ENCODE results near the gene ABCF2.

GRCh38 chr7:151181011-151181431 lies 46.0 kb downstream of the ABCF2 start:
- TF ChIP-seq CTCF (IDR thresholded peaks at IDR 0.05; ENCODE audit: low read depth, low read length, missing input control), result no peak
- TF ChIP-seq REST (IDR thresholded peaks at IDR 0.05), result no peak
- TF ChIP-seq YY1 (IDR thresholded peaks at IDR 0.05), result no peak
- TF ChIP-seq JUND (IDR thresholded peaks at IDR 0.05), result no peak
- no peak for TF ChIP-seq RAD21 (IDR thresholded peaks at IDR 0.05)
- TF ChIP-seq MAX (IDR thresholded peaks at IDR 0.05), result no peak
- TF ChIP-seq GABPA (IDR thresholded peaks at IDR 0.05 in 1 of 2, conservative IDR thresholded peaks at IDR 0.05 in 1 of 2), result no peak
- TF ChIP-seq SP1 (IDR thresholded peaks at IDR 0.05), result no peak
- TF ChIP-seq TAF1 (conservative IDR thresholded peaks at IDR 0.05), result no peak
- no peak for TF ChIP-seq RXRA (IDR thresholded peaks at IDR 0.05)
- TF ChIP-seq ATF3 (IDR thresholded peaks at IDR 0.05), result no peak
- no peak for TF ChIP-seq EGR1 (IDR thresholded peaks at IDR 0.05; ENCODE audit: low read depth in 2 of 2)
- TF ChIP-seq FOXA2 (IDR thresholded peaks at IDR 0.05), result no peak
